Sigmoid colon (tissue), 4 donors: ENCODE measurements around the gene GDF15.

Experiments used
- CTCF ChIP-seq, 4 experiments: fragments of 450-650 bp in 3 of 4; fragments of 200-600 bp in 1 of 4; IDR thresholded peaks; one replicate each; pipeline ENCODE4 v1.5.1; 2016 to 2019; ENCODE audit warnings: antibody characterized with exemption in 4 of 4, mild to moderate bottlenecking in 3 of 4, moderate library complexity in 2 of 4
- EP300 ChIP-seq, 4 donors: sonication (generic); formaldehyde crosslinking; IDR thresholded peaks; one replicate each; pipeline ENCODE4 v1.6.1; 2017; ENCODE audit warnings: antibody characterized with exemption in 4 of 4
- POLR2A ChIP-seq, 2 donors: fragments of 450-650 bp; IDR thresholded peaks; one replicate each; pipeline ENCODE4 v1.6.1; 2016; ENCODE audit warnings: antibody characterized with exemption in 2 of 2, mild to moderate bottlenecking in 2 of 2, moderate library complexity in 2 of 2
- POLR2AphosphoS5 ChIP-seq, 4 donors: sonication (generic); formaldehyde crosslinking; IDR thresholded peaks; one replicate each; pipeline ENCODE4 v1.6.1; 2017; ENCODE audit warnings: antibody characterized with exemption in 4 of 4

GRCh38 chr19:18377026-18377425 lies 8.9 kb upstream of the GDF15 start:
- TF ChIP-seq CTCF (IDR thresholded peaks at IDR 0.05) = no peak
- no peak for TF ChIP-seq POLR2A (IDR thresholded peaks at IDR 0.05)
- no peak for TF ChIP-seq EP300 (IDR thresholded peaks at IDR 0.05)
- TF ChIP-seq POLR2AphosphoS5 (IDR thresholded peaks at IDR 0.05) = no peak
